A549 (cell line): ENCODE results near the gene PDGFA. TPM values are rescaled to one million over a fixed set of nuclear protein-coding genes. Genes with fewer than 3 reads are reported as not detected.

ENCODE experiments used
- ATAC-seq, 2 experiments: fragments of 200-7000 bp in 1 of 2; fragments of >200 bp in 1 of 2; cut with Nextera tagmentation in 1 of 2; cut with Tn5 transposase in 1 of 2; 3 replicates each; pipeline versions ENCODE4 v1.8.0 to v1.9.1; 2018 to 2020; ENCODE audit warnings: mild to moderate bottlenecking in 1 of 2, moderate library complexity in 1 of 2
- CTCF ChIA-PET: fragments of 300-600 bp; sonication (Branson Sonifier 250); formaldehyde crosslinking; extraction: SDS; loops from one replicate; lab custom pipeline; 2021; ENCODE audit warnings: antibody characterized with exemption, inconsistent platforms; lab: Yijun Ruan, JAX
- POLR2A ChIA-PET: fragments of 350-600 bp; formaldehyde crosslinking; extraction: SDS; loops from one replicate; lab custom pipeline; 2021; ENCODE audit warnings: antibody characterized with exemption, inconsistent platforms; lab: Yijun Ruan, JAX
- DNase-seq, 2 experiments: peaks; one replicate each; pipeline versions ENCODE4 v3.0.0 to v3.0.0-alpha.2; 2011 to 2016; ENCODE audit warnings: low read depth in 1 of 2, low spot score in 1 of 2
- FAIRE-seq: peaks from 2 replicates; lab custom pipeline; 2011; peaks lifted over from hg19 to GRCh38; lab: Jason Lieb, UNC
- H3K27ac ChIP-seq, 2 experiments: fragments of >200 bp; sonication (Bioruptor Twin); formaldehyde crosslinking; 3 replicates each; pipeline ENCODE4 v1.5.1; 2016 to 2017
- H3K4me1 ChIP-seq: fragments of >200 bp; sonication (Bioruptor Twin); formaldehyde crosslinking; 3 replicates; pipeline ENCODE4 v1.6.1; 2016
- H3K4me2 ChIP-seq: fragments of >200 bp; sonication (Bioruptor Twin); formaldehyde crosslinking; 3 replicates; pipeline ENCODE4 v1.6.1; 2016
- H3K4me3 ChIP-seq: fragments of >200 bp; sonication (Bioruptor Twin); formaldehyde crosslinking; 3 replicates; pipeline ENCODE4 v1.5.1; 2016
- H3K9me3 ChIP-seq: fragments of >200 bp; sonication (Bioruptor Twin); formaldehyde crosslinking; 3 replicates; pipeline ENCODE4 v1.6.1; 2016
- CBX2 ChIP-seq: fragments of 200-600 bp; sonication (generic); IDR thresholded peaks from 2 replicates; pipeline ENCODE4 v1.6.1; 2016; ENCODE audit warnings: low read depth, mild to moderate bottlenecking, borderline replicate concordance
- CHD2 ChIP-seq: fragments of 150-350 bp; IDR thresholded peaks from 2 replicates; pipeline ENCODE4 v1.6.1; 2014; ENCODE audit warnings: low read length; ENCODE audit not compliant: partially characterized antibody
- EHF ChIP-seq: fragments of 250-450 bp; sonication (Bioruptor Pico); IDR thresholded peaks from 2 replicates; pipeline ENCODE4 v1.5.0; 2020; ENCODE audit warnings: mild to moderate bottlenecking
- ESRRA ChIP-seq: fragments of 150-350 bp; IDR thresholded peaks from 2 replicates; pipeline ENCODE4 v1.6.1; 2014; ENCODE audit warnings: mild to moderate bottlenecking, low read length, borderline replicate concordance
- FOSL2 ChIP-seq, 2 experiments: fragments of 450-650 bp in 1 of 2; fragments of >200 bp in 1 of 2; sonication (Bioruptor Twin) in 1 of 2; formaldehyde crosslinking; IDR thresholded peaks; 2 replicates each; pipeline versions ENCODE4 v1.5.0 to v1.6.1; 2016 to 2020; ENCODE audit warnings: mild to moderate bottlenecking in 1 of 2, moderate library complexity in 1 of 2
- FOXS1 ChIP-seq: fragments of 250-450 bp; sonication (Bioruptor Pico); IDR thresholded peaks from 2 replicates; pipeline ENCODE4 v1.5.0; 2020; ENCODE audit warnings: mild to moderate bottlenecking, moderate library complexity
- HEYL ChIP-seq: fragments of 250-450 bp; sonication (Bioruptor Pico); IDR thresholded peaks from 2 replicates; pipeline ENCODE4 v1.8.0; 2021; ENCODE audit warnings: mild to moderate bottlenecking, moderate library complexity
- HOXA7 ChIP-seq: fragments of 250-450 bp; sonication (Bioruptor Pico); IDR thresholded peaks from 2 replicates; pipeline ENCODE4 v1.5.0; 2020; ENCODE audit warnings: mild to moderate bottlenecking, moderate library complexity
- JUN ChIP-seq, 2 experiments: fragments of >200 bp; sonication (Bioruptor Twin); formaldehyde crosslinking; IDR thresholded peaks; 2 replicates in 1 of 2; 3 replicates in 1 of 2; pipeline ENCODE4 v1.6.1; 2016 to 2017
- MAX ChIP-seq: IDR thresholded peaks from 2 replicates; pipeline ENCODE4 v1.6.1; 2012
- NPAS2 ChIP-seq: fragments of 250-450 bp; sonication (Bioruptor Pico); IDR thresholded peaks from 2 replicates; pipeline ENCODE4 v1.8.0; 2022; ENCODE audit warnings: mild to moderate bottlenecking, moderate library complexity, borderline replicate concordance
- NR3C1 ChIP-seq: fragments of >200 bp; sonication (Bioruptor Twin); formaldehyde crosslinking; IDR thresholded peaks from 3 replicates; pipeline ENCODE4 v1.6.1; 2017
- POLR2A ChIP-seq: IDR thresholded peaks from 2 replicates; pipeline ENCODE4 v1.6.1; 2012; ENCODE audit warnings: mild to moderate bottlenecking, low read length
- POLR2AphosphoS2 ChIP-seq: conservative IDR thresholded peaks from 2 replicates; pipeline ENCODE4 v1.6.1; 2012; ENCODE audit warnings: low read length, improper control_type of control experiment, inconsistent platforms
- RAD21 ChIP-seq, 2 experiments: fragments of >200 bp in 1 of 2; sonication (Bioruptor Twin) in 1 of 2; formaldehyde crosslinking in 1 of 2; IDR thresholded peaks in 1 of 2; conservative IDR thresholded peaks in 1 of 2; 2 replicates in 1 of 2; 3 replicates in 1 of 2; pipeline ENCODE4 v1.6.1; 2012 to 2018; ENCODE audit warnings: inconsistent platforms in 1 of 2
- TP53 ChIP-seq: fragments of 250-450 bp; sonication (Bioruptor Pico); IDR thresholded peaks from 2 replicates; pipeline ENCODE4 v1.5.0; 2021; ENCODE audit warnings: mild to moderate bottlenecking, moderate library complexity
- ZFP36 ChIP-seq: fragments of 450-650 bp; IDR thresholded peaks from 2 replicates; pipeline ENCODE4 v1.6.1; 2014; ENCODE audit warnings: borderline replicate concordance; ENCODE audit not compliant: partially characterized antibody
- ZNF302 ChIP-seq: fragments of 250-450 bp; sonication (Bioruptor Pico); IDR thresholded peaks from 2 replicates; pipeline ENCODE4 v1.9.0; 2021; ENCODE audit warnings: inconsistent platforms, mild to moderate bottlenecking, moderate library complexity
- WGBS: methylation state at CpG from one replicate; pipeline ENCODE4 v1.1.6; 2017; ENCODE audit errors: missing lambda C conversion rate; 5-methylcytosine and 5-hydroxymethylcytosine counted together
- polyA plus RNA-seq, 4 experiments: library from polyadenylated mRNA; depleted of rRNA in 3 of 4; stranded (reverse); fragments of >200 nt; fragmentation: RNase III in 1 of 4; extraction: RNeasy Plus Mini Kit Qiagen cat#74134 plus additional on column Dnase treatment in 1 of 4; gene quantifications; 2 replicates in 3 of 4; 3 replicates in 1 of 4; pipeline ENCODE4 v1.2.3, GENCODE V29; 2011 to 2017
- TF ChIP-seq, protein P1 (sequence below): IDR thresholded peaks from 2 replicates; pipeline ENCODE4 v1.6.1; 2012
- TF ChIP-seq, protein P2 (sequence below): fragments of 150-350 bp; IDR thresholded peaks from 2 replicates; pipeline ENCODE4 v1.6.1; 2014; ENCODE audit warnings: low read depth, mild to moderate bottlenecking, low read length
- TF ChIP-seq, protein P3 (sequence below): fragments of >200 bp; sonication (Bioruptor Twin); formaldehyde crosslinking; IDR thresholded peaks from 2 replicates; pipeline ENCODE4 v1.6.1; 2016
- TF ChIP-seq, protein P4 (sequence below): fragments of 450-650 bp; IDR thresholded peaks from 2 replicates; pipeline ENCODE4 v1.6.1; 2014; ENCODE audit warnings: antibody characterized with exemption
- TF ChIP-seq, protein P5 (sequence below): fragments of 250-450 bp; sonication (Bioruptor Pico); IDR thresholded peaks from 2 replicates; pipeline ENCODE4 v1.5.0; 2020; ENCODE audit warnings: low read depth, mild to moderate bottlenecking, moderate library complexity

The PDGFA gene
- polyA plus RNA-seq, 2 of the 4 experiments (the other 2 are of a cell fraction): 12.8 to 14.9 TPM

DNA sequence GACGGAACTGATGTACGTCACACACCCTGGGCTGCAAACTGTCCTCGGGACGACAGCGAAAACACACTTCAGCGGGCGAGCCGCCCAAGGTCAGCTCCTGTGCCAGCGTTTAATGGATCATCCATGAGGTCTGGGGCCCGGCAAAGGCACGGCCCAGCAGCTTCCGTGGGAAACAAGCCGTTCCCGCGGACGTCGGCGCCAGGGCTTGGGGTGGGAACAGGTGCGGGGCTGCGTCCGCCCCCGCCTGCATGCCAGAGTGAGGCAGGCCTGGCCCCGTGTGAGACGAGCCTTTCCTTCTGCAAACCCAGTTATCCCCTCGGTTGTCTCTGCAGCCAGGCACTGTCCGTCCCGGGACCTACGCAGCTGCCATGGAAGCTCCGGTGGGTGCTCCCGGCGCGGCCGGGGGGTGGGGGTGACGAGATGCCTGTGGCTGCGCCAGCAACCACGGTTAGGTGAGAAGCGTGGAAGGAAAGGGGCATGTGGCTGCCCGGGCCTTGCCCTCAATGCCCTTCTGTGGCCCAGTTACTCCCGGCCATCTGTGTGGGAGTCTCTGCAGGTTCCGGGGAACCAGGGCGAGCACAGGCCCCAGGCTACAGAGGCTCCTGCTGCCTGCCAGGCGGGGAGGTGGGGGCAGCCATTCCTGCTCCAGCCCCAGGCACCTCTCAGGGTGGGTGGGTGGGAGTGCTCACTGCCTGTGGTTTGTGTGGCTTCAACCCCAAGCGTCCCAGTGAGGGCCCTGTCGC, 42.2 kb upstream of the PDGFA start:
- H3K9me3 ChIP-seq: no peaks in the 10 kb centered on the region
- CTCF ChIA-PET: interaction anchor here (0.8 to 1.8 kb wide), 3 partner anchors 9 to 30 kb away, joined by 3 to 5 read pairs (median 3); no protein-coding TSS in a partner anchor
- FAIRE-seq (no peak), ATAC-seq (no peak; a peak in 2 of 6 replicates), DNase-seq (no peak)
- 89% methylated on average over 28 of the region's 44 CpGs for WGBS
- TF ChIP-seq ZFP36 (no peak), TP53 (CRISPR knock-in tag) (no peak), FOXS1 (CRISPR knock-in tag) (no peak), NPAS2 (CRISPR knock-in tag) (no peak), HEYL (CRISPR knock-in tag) (no peak), POLR2A (no peak), CBX2 (no peak), NR3C1 (no peak), HOXA7 (no peak), FOSL2 (IDR thresholded peaks at IDR 0.05) (no peak), FOSL2 (CRISPR knock-in tag; IDR thresholded peaks at IDR 0.05) (no peak), MAX (no peak)
- TF ChIP-seq, protein P1, sequence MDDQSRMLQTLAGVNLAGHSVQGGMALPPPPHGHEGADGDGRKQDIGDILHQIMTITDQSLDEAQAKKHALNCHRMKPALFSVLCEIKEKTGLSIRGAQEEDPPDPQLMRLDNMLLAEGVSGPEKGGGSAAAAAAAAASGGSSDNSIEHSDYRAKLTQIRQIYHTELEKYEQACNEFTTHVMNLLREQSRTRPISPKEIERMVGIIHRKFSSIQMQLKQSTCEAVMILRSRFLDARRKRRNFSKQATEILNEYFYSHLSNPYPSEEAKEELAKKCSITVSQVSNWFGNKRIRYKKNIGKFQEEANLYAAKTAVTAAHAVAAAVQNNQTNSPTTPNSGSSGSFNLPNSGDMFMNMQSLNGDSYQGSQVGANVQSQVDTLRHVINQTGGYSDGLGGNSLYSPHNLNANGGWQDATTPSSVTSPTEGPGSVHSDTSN: no peak
- TF ChIP-seq, protein P2, sequence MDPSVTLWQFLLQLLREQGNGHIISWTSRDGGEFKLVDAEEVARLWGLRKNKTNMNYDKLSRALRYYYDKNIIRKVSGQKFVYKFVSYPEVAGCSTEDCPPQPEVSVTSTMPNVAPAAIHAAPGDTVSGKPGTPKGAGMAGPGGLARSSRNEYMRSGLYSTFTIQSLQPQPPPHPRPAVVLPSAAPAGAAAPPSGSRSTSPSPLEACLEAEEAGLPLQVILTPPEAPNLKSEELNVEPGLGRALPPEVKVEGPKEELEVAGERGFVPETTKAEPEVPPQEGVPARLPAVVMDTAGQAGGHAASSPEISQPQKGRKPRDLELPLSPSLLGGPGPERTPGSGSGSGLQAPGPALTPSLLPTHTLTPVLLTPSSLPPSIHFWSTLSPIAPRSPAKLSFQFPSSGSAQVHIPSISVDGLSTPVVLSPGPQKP: no peak
- TF ChIP-seq, protein P3, sequence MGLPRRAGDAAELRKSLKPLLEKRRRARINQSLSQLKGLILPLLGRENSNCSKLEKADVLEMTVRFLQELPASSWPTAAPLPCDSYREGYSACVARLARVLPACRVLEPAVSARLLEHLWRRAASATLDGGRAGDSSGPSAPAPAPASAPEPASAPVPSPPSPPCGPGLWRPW: no peak
- no peak overlapping the region for H3K4me2 ChIP-seq
- H3K4me1 ChIP-seq: no peaks in the 10 kb centered on the region
- H3K4me3 ChIP-seq: no peak overlapping the region
- POLR2A ChIA-PET: no interaction called here
- H3K27ac ChIP-seq: no peak overlapping the region

GRCh38 chr7:560966-561630, 41.5 kb upstream of the PDGFA start:
- Histone ChIP-seq H3K4me1 (no peaks in the 10 kb centered on the region), H3K4me3 (no peak overlapping the region), H3K9me3 (no peaks in the 10 kb centered on the region), H3K4me2 (no peak overlapping the region), H3K27ac (no peak overlapping the region)
- DNase-seq: no peak
- no peak for FAIRE-seq
- ChIA-PET CTCF (interaction anchor here (0.8 to 1.8 kb wide), 3 partner anchors 8 to 30 kb away, joined by 3 to 5 read pairs (median 3); no protein-coding TSS in a partner anchor), POLR2A (no interaction called here)
- 86% methylated on average over 21 of the region's 21 CpGs for WGBS
- TF ChIP-seq, protein P1: no peak
- TF ChIP-seq HEYL (CRISPR knock-in tag) (no peak), POLR2AphosphoS2 (no peak), ESRRA (no peak), ZNF302 (CRISPR knock-in tag) (no peak), JUN (IDR thresholded peaks at IDR 0.05) (no peak), CHD2 (no peak), RAD21 (conservative IDR thresholded peaks at IDR 0.05 in 1 of 2, IDR thresholded peaks at IDR 0.05 in 1 of 2) (no peak), EHF (CRISPR knock-in tag) (no peak), ZFP36 (no peak)
- TF ChIP-seq, protein P4, sequence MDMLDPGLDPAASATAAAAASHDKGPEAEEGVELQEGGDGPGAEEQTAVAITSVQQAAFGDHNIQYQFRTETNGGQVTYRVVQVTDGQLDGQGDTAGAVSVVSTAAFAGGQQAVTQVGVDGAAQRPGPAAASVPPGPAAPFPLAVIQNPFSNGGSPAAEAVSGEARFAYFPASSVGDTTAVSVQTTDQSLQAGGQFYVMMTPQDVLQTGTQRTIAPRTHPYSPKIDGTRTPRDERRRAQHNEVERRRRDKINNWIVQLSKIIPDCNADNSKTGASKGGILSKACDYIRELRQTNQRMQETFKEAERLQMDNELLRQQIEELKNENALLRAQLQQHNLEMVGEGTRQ: no peak
- TF ChIP-seq, protein P5, sequence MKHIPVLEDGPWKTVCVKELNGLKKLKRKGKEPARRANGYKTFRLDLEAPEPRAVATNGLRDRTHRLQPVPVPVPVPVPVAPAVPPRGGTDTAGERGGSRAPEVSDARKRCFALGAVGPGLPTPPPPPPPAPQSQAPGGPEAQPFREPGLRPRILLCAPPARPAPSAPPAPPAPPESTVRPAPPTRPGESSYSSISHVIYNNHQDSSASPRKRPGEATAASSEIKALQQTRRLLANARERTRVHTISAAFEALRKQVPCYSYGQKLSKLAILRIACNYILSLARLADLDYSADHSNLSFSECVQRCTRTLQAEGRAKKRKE (CRISPR knock-in tag): no peak
- peak in 1 of 2 experiments; percentile 22; a peak in 1 of 6 replicates for ATAC-seq
